ENCODE results near the gene OR6J1.

DNA sequence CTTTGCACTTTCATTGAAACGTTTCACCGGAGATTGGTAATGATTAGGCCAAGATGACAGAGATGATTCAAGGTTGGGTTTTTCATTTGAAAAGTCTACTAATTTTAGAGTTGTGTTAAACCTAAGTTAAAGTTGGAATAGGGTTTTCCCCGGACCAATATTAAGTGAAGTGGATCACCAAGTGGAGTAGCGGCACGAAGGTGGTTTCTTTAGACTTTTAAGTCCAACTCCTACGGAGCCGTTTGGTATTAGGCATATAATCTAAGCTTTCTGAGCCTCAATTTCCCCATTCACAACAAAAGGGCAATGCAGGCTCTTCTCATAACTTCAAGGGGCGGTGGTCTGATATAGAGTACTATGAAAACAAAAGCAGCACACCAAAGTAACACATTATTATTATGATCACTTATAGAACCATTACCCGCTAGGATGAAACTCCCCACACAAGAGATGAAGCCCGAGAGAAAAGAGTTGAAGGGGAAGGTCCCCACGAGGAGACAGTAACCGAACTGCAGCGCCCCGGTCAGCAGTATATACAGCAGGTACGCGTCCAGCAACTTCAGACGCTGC, 55.5 kb downstream of the OR6J1 start:
- TF ChIP-seq, protein P1, sequence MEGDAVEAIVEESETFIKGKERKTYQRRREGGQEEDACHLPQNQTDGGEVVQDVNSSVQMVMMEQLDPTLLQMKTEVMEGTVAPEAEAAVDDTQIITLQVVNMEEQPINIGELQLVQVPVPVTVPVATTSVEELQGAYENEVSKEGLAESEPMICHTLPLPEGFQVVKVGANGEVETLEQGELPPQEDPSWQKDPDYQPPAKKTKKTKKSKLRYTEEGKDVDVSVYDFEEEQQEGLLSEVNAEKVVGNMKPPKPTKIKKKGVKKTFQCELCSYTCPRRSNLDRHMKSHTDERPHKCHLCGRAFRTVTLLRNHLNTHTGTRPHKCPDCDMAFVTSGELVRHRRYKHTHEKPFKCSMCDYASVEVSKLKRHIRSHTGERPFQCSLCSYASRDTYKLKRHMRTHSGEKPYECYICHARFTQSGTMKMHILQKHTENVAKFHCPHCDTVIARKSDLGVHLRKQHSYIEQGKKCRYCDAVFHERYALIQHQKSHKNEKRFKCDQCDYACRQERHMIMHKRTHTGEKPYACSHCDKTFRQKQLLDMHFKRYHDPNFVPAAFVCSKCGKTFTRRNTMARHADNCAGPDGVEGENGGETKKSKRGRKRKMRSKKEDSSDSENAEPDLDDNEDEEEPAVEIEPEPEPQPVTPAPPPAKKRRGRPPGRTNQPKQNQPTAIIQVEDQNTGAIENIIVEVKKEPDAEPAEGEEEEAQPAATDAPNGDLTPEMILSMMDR (IDR thresholded peaks at IDR 0.05) = no peak
- no peak for TF ChIP-seq POLR2A (IDR thresholded peaks at IDR 0.05)
